HG02885 (cell line): ENCODE results near the gene ARHGAP10.
A peak's percentile ranks its signal among the peaks of the same experiment; 100 is the strongest.
"Not testable (repeated sequence)": the region's sequence is repeated elsewhere in the genome, so short reads cannot be mapped to it uniquely, and the experiment has no call there.

Source experiments
- ATAC-seq: cut with Tn5 transposase; IDR thresholded peaks from one replicate; pipeline ENCODE4 v1.9.1; 2021; ENCODE audit warnings: mild to moderate bottlenecking; ENCODE audit not compliant: unreplicated experiment, poor library complexity

The ARHGAP10 gene

GRCh38 chr4:147879676-147880075 is 147.8 kb downstream of the ARHGAP10 start:
- ATAC-seq = no peak

- no peak for ATAC-seq
Measured at GRCh38 chr4:147880511-147880910, 148.6 kb downstream of the ARHGAP10 start.

- no peak for ATAC-seq
Measured at GRCh38 chr4:147884536-147884935, 152.6 kb downstream of the ARHGAP10 start.

- not testable (repeated sequence) for ATAC-seq
Measured at GRCh38 chr4:147885216-147885615, 153.3 kb downstream of the ARHGAP10 start.

GRCh38 chr4:147891476-147892115 is 159.7 kb downstream of the ARHGAP10 start:
- no peak for ATAC-seq

- ATAC-seq = no peak
Measured at GRCh38 chr4:147899512-147899911, 167.6 kb downstream of the ARHGAP10 start.

- no peak for ATAC-seq
Measured at GRCh38 chr4:147901388-147901787, 169.5 kb downstream of the ARHGAP10 start.

- no peak for ATAC-seq
Measured at GRCh38 chr4:147901916-147902315, 170.0 kb downstream of the ARHGAP10 start.

- peak; percentile 49 for ATAC-seq
Measured at GRCh38 chr4:147909225-147909624, 177.3 kb downstream of the ARHGAP10 start.

- ATAC-seq = no peak
Measured at GRCh38 chr4:147910315-147910714, 178.4 kb downstream of the ARHGAP10 start.

- ATAC-seq = not testable (repeated sequence)
Measured at GRCh38 chr4:147912106-147912505, 180.2 kb downstream of the ARHGAP10 start.

- ATAC-seq = peak; percentile 49
Measured at GRCh38 chr4:147913137-147913536, 181.2 kb downstream of the ARHGAP10 start.

GRCh38 chr4:147916351-147916750 is 184.5 kb downstream of the ARHGAP10 start:
- no peak for ATAC-seq

- peak; percentile 4 for ATAC-seq
Measured at GRCh38 chr4:147923381-147923780, 191.5 kb downstream of the ARHGAP10 start.

GRCh38 chr4:147923854-147924253 is 192.0 kb downstream of the ARHGAP10 start:
- ATAC-seq = peak; percentile 65

GRCh38 chr4:147924604-147925412 is 192.9 kb downstream of the ARHGAP10 start:
- ATAC-seq = no peak

- ATAC-seq = no peak
Measured at GRCh38 chr4:147927377-147928137, 195.7 kb downstream of the ARHGAP10 start.

- no peak for ATAC-seq
Measured at GRCh38 chr4:147928400-147928799, 196.5 kb downstream of the ARHGAP10 start.

- ATAC-seq = no peak
Measured at GRCh38 chr4:147929746-147930145, 197.9 kb downstream of the ARHGAP10 start.

- peak; percentile 75 for ATAC-seq
Measured at GRCh38 chr4:147933316-147933715, 201.4 kb downstream of the ARHGAP10 start.

GRCh38 chr4:147933779-147934178 is 201.9 kb downstream of the ARHGAP10 start:
- no peak for ATAC-seq
